T-helper 2 cell treated with Interferon-gamma antibody and Interleukin-4, amounts not matched to agents 100 ng/mL and 5 ng/mL, for 36 hours (primary cell): ENCODE results near the gene DSC3. TPM values are rescaled to one million over a fixed set of nuclear protein-coding genes. Genes with fewer than 3 reads are reported as not detected.
"Not testable (repeated sequence)": the region's sequence is repeated elsewhere in the genome, so short reads cannot be mapped to it uniquely, and the experiment has no call there.

Source experiments
- intact Hi-C: fragments of 100-400 bp; cut with micrococcal nuclease; formaldehyde crosslinking; loops from one replicate; pipeline ENCODE4 v1.15.1; 2023
- total RNA-seq: library from RNA; stranded (reverse); gene quantifications from 2 replicates; pipeline ENCODE4 v1.2.3, GENCODE V29; 2022

Gene DSC3
- total RNA-seq, 1 donor from 2014 or later, result not detected

DNA sequence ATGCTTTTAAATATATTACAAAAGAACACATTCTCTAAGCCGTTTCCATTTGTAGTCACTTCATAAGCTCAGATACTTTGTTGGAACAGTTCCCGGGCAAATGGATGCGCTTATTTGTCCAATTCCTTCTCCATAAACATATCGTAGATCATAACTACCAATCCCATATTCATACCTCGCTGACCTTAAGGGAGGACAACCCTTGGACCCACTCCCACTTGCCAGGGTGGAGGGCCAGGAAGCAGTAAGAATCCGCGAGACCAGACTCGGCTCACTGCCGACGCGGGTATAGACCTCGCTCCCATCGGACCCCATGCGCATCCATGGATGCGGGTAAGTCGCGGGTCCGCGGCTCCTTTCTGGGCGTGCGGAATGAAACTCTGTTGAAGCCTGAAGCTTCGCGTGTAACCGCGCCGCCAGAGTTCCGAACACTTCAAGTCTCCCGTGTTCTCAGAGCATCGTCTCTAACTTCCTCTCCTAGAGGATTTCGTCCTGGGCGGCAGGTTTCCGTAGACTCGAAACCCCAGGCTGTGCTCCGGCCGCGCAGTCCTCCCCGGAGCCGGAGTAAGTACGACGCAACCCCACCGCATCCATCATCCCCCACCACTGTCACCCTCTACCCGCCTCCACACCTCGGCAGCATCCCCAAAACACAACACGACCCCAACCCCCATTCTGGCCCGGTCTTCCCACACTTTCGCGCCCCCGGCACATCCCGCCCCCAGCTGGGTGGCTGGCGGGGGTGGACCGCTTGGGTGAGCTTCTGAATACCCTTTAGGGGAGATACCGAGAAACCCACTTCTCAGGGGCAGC lies 1.1 kb downstream of the DSC3 start:
- intact Hi-C loops, result no loop called here

DNA sequence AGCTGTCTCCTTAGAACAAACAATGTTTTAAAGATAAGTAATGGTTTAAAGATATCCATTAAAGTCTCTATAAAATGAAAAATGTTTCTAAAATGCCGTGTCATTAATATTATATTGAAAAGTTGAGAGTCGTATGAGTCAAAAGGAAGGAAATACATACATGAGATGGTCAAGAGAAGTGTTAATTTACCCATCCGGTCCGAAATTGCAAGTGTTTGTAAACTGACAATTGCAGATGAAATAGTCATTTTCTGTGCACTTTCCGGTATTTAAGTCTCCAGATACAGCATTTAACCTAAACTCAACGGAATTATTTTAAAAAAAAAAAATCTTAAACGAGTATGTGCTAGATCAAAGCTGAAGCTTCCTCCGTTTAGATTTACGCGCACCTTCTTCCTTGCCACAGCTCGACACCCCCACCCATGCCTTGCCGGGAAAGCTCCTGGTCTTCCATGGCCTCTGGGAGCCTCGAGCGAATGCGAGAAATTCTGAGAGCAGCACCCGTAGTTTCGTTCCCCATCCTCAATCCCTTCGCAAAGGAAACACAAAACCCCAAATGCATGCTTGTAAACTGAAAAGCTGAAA lies 1.8 kb downstream of the DSC3 start:
- intact Hi-C loops, result no loop called here

DNA sequence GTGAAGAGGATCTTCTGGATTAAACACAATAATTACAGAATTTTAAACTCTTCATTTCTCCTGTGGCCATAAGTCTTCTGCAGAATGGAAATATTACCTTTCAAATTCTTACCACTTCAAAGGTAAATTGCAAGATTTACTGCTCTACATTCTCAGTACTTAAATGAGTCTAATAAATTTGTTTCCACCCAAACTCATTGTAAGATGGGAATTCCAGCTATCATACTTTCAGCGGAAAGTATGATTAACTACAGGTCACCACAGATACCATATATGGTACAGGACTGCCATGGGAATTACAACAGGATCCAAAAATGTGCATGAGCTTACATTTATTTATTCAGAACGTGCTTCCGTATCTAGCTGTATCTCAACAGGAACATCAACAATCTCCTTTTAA lies 3.1 kb downstream of the DSC3 start:
- intact Hi-C loops, result no loop called here

DNA sequence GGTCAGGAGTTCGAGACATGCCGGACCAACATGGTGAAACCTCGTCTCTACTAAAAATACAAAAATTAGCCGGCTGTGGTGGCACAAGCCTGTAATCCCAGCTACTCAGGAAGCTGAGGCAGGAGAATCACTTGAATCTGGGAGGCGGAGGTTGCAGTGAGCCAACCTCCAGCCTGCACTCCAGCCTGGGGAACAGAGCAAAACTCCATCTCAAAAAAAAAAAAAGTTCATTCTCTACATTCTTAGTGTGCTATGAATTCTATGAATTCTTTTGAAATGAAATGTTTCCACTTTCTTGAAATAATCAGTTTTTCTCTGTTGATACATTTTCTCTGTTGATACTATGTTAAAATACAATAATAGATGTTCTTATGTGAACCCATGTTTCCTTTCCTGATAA lies 4.9 kb downstream of the DSC3 start:
- intact Hi-C loops, result not testable (repeated sequence)

DNA sequence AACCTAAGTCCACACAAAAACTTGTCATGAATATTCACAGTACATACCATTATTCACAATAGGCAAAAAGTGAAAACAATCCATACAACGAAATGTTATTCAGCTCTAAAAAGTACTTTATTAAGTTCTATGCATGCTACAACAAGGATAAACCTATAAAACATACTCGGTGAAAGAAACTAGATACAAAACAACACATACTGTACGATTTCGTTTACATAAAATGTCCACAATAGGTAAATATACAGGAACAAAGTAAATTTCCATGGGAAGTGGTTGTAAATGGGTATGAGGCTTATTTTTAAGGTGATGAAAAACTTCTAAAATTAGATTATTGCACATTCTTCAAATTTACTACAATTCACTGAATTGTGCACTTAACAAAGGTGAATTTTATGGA lies 8.0 kb downstream of the DSC3 start:
- intact Hi-C loops, result no loop called here

DNA sequence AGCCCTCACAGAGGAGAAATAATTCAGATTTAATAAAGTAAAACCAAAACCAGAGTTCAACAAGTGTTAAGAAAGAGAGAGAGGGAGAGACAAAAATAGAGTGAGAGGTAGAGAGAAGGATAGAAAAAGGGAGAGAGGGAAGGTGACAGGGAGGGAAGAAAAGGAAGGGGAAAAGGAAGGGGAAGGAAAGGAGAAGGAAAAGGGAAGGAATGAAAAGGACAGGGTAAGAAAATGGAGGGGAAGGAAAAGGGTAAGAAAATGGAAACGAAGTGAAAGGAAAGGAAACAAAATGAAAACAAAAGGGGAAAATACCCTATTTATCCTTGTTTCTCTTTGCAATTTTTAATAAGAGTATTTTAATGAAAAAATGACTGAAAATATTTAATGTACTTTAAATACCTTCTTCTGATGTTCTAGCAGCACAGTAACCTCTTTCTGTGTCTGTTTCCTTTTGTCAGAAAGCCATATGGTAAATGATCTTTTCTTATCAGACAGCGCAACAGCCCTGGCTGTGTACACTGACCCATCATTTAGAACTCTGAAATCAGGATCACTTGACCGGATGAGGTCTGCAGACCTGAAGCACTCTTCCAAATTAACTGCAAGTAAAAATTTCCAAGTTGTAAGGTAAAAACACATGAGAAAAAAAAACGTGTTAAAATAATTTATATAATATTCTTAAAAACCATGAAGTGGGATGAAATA lies 11.8 kb downstream of the DSC3 start:
- intact Hi-C loops, result no loop called here

DNA sequence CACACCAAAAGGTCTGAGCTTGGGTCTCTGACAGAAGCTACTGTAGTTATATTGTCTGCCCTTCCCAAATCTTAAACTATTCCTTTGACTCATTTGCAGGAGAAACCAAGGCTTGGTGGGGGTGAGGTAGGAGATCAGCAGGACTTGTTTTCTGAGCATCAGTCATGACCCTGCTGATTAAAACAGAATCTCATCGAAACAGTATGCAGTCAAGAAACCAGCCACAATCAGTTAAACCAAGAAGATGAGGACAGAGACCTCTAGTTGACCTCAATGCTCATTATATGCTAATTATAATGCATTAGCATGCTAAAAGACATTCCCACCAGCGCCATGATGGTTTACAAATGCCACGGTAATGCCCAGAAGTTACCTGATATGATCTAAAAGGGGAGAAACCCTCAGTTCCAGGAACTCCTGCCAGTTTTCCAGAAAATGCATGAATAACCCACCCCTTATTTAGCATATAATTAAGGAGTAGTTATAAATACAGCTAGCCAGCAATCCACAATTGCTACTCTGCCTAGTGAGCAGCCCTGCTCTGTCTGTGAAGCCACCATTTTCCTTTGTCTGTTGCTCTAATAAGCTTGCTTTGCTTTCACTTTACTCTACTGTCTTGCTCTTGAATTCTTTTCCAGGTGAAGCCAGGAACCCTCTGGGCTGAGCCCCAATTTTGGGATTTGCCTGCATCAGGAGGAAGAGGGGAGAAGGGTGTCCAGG lies 26.7 kb downstream of the DSC3 start:
- intact Hi-C loops, result no loop called here

DNA sequence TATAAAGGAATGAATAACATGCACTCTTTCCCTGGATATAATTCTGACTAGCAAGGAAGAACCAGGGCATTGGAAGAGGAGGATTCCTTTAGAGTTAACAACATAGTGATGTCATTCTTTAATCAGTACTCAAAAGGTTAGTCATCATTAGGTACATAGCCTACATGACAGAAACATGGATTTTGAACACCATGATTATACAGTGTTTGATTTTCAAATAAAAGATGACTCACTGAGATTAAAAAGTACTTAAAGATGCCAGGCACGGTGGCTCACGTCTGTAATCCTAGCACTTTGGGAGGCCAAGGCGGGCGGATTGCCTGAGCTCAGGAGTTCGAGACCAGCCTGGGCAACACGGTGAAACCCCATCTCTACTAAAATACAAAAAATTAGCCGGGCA lies 31.1 kb downstream of the DSC3 start:
- intact Hi-C loops, result not testable (repeated sequence)

DNA sequence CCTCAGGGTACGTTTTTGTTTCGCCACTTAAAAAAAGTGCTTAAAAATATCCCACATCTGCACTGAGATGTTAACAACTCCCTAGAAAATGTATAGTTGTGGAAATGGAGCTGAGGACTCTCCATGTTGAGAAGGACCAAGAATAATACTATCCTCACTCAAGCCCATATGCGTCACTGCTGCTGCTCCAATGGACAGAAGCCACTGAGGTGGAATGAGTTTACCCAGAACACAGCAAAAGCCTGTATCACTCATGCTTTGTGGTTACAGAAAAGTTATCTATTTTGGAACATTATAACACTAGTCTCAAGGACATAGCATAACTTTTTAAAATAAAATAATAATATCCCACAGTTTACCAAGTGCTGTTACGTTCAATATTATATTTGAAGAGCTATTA lies 31.9 kb downstream of the DSC3 start:
- intact Hi-C loops, result no loop called here

DNA sequence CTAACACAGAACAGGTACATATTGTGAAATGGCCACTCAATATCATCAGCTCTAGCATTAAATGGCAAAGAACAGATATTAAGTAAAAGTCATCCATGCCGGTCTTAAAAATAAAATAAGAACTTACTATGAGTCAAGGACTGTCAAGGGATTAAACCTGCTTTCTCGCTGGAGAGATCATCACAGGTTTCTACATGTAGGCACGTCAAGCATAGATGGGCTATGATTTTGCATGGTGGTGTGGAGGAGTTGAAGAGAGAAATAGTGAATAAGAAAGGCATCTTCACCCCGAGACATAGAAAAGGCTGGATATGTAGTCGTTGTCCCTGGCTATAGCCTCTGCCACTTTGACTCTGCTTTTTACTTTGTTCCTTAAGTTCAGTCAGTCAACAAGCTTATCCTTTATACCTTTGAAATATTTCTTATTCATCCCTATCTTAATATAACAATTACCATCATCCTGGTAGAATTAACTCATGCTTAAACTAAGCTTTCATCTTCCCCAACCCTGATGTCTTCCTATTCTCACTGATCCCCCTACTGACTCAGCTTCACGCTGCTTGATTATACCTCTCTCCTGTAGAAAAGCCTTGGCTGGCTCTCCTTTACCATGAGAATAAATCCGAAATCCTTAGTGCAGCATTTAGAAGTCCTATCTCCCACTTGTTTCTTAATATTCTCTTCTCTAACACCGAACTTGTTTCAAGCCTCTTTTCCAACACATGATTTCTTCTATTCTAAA lies 42.5 kb downstream of the DSC3 start:
- intact Hi-C loops, result no loop called here

DNA sequence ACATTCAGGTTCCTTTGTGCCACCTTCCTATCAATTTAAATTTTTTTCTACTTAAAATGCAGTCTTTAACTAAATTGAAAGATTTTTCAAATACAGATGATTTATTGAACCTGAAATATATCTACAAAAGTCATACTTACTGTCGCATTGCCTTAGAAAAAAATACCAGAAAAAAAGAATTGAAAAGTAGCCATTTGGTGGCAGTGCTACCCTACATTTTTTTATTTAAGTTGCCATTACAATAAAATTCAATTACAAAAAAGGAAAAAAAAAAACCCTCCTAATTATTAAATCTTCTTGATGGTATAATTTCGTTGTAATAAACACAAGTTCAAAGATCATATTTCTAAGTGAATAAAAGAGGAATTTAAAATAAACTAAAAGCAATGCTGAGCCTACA lies 43.4 kb downstream of the DSC3 start:
- intact Hi-C loops, result no loop called here

DNA sequence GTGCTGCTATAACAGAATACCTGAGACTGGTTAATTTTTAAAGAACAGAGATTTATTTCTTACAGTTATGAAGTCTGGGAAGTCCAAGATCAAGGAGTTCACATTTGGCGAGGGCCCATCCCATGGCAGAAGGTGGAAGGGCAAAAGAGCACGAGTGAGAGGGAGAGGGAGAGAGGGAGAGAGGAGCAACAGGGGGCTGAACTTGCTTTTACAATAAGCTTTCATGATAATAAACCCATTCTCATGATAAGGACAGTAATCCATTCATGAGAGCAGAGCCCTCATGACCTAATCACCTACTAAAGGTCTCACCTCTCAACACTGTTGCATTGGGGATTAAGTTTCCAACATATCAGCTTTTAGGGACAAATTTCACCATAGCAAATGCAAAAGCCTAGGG lies 45.3 kb downstream of the DSC3 start:
- intact Hi-C loops, result no loop called here

DNA sequence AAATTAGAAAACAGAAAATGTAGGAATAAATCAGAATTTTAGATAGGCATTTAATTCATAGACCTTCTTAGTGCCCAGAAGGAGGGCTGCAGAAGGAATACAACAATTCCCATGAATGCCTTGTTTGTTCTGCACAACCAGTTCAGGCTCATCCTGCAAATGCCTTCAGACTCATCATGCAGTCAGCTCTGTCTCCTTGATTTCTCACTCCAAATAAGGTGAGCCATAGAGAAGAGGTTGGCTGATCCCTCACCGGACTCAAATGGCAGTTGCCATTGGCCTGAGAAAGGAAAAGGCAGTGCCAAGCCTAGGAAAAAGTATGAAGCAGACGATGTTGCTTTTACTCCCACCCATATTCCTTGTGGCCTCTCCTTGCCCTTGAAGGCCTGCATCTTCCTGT lies 50.3 kb downstream of the DSC3 start:
- intact Hi-C loops, result no loop called here

DNA sequence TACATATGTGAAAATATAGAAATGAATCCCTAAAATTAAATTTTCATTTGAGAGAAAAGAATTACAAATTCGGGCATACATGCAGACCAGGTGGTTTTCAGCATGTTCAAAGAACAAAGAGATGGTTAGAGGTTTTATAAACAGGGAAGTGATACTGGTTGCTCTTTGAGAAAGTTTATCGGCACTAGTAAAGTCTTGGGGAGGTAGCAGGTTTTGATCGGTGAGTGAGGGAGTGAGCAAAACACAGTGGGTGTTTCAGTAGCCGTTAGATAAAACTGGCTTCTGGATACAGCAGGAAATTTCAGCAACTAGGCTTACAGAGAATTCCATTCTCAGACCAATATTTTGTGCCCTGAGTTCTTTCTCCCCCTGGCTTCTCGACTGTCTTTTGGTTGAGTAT lies 51.1 kb downstream of the DSC3 start:
- intact Hi-C loops, result no loop called here

DNA sequence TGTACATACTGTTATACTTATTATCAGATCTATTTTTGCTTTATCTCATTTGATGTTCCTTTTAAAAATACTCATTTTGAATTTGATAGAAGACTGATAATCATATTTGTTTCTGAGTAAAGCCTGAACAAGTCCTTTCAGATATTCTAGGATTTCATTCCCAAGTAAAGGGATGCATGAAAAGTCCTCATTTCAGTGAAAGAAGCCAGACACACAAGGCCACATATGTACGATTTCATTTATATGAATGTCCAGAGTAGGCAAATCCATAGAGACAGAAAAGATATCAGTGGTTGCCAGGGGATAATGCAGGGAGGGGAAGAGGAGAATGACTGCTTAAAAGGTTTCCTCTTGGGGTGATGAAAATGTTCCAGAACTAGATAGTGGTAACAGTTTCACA lies 53.4 kb downstream of the DSC3 start:
- intact Hi-C loops, result no loop called here

DNA sequence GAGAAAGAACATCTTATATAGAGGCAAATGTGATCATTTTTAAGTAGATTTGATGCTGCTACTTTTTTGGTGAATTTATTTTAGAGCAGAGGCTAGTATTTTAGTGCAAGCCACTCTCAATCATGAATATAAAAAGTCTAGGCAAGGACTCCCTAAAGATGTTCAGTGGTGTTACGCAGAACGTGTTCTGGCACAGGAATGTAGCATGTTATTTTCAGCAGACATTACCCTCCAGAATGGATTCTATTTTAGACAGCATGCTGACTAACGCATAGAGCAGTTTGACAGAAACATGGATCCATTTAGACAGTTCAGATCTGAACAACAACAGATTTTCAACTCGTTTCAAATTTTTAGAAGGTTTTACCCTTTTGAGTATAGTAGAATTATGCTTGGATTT lies 54.1 kb downstream of the DSC3 start:
- intact Hi-C loops, result no loop called here

DNA sequence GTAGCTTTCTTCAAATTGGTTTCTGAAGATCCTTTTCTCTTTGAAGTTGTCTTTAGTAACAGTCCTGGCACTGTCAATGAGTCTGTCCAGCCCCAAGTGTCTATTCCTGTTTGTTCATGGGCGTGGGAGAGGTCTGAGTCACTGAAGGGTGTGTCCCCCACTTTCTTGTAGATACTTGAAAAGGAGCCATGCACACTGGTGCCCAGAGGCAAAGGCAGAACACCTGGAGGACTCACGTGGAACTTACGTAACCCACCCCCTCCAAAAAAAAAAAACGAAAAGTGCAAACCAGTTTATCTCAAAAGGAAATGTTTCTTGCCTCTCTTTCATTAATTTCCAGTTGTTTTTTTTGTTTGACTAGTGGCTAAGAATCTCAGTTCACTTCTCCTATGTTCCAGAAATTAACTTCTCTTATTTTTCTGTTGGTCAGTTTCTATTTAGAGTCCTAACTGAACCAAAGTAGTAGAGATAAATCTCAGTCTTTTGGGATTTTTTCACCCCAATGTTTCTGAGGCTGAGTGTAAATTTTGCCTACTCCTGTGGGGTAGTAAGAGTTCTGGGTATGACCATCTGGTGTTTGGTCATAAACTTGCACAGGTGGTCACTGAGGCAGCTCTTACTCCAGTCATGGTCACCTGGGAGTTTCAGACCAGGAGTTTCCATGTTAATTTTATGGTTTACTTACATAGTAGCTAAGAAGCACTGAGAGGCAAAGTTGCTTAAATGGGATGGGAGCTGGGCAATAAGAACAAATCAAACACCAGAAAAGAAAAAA lies 54.9 kb downstream of the DSC3 start:
- intact Hi-C loops, result no loop called here

DNA sequence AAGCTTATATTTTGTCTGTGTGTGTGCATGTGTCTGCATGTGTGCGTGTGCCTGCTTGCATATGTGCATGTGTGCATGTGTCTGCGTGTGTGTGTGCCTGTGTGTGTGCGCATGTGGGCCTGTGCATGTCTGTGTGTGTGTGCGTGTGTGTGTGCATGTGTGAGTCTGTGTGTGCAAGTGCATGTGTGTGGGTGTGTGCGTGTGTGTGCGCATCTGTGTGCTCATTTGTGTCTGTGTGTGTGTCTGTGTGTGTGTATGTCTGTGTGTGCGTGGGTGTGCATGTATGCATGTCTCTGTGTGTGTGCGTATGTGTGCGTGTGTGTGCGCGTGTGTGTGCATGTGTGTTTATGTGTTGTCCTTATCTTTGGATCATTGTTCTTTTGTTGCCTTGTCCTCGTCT lies 56.8 kb downstream of the DSC3 start:
- intact Hi-C loops, result no loop called here

DNA sequence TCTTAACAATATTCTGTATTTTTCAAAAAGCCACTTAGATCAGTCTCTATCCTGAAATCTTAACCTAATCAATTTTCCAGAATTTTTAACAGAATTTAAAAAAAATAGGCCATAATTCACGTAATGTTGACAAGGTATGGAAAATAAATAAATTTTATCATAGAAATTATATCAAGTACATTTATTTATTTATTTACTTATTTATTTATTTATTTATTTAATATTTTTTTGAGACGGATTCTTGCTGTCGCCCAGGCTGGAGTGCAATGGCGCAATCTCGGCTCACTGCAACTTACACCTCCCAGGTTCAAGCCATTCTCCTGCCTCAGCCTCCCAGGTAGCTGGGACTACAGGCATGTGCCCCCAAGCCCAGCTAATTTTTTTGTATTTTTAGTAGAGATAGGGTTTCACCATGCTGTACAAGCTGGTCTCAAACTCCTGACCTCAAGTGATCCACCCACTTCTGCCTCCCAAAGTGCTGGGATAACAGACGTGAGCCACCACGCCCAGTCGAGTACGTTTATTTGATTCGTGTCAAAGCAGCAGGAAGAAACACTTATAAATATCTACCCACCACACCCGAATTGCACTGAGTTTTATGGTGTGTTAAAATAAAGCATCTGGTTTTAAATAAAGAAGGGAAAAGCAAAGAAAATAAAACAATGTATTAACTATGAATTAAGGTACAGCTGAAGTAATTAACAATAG lies 60.1 kb downstream of the DSC3 start:
- intact Hi-C loops, result no loop called here

DNA sequence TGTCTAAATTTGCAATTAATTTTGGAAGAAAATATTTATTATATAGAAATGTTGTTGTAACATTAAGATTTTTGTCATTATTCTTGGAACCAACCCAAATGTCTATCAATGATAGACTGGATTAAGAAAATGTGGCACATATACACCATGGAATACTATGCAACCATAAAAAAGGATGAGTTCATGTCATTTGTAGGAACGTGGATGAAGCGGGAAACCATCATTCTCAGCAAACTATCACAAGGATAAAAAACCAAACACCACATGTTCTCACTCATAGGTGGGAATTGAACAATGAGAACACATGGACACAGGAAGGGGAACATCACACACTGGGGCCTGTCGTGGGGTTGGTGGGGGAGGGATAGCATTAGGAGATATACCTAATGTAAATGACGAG lies 64.5 kb downstream of the DSC3 start:
- intact Hi-C loops, result not testable (repeated sequence)
